HepG2 (cell line): ENCODE results near the gene KCNQ2.

Experiments used
- CEBPZ ChIP-seq: IDR thresholded peaks from 2 replicates; pipeline ENCODE4 v1.6.1; 2012; ENCODE audit warnings: low read length, improper control_type of control experiment
- CTCF ChIP-seq: sonication (generic); formaldehyde crosslinking; IDR thresholded peaks from 2 replicates; pipeline ENCODE4 v1.5.0; 2020; ENCODE audit warnings: mild to moderate bottlenecking, missing genetic modification reagents, moderate library complexity
- EZH2 ChIP-seq: conservative IDR thresholded peaks from 2 replicates; pipeline ENCODE4 v1.6.1; 2012; ENCODE audit warnings: mild to moderate bottlenecking, low read depth, low read length, moderate library complexity
- HDAC6 ChIP-seq: fragments of 200-600 bp; sonication (generic); IDR thresholded peaks from 2 replicates; pipeline ENCODE4 v1.7.0; 2017; ENCODE audit warnings: mild to moderate bottlenecking, antibody characterized with exemption, low read length, low read depth
- POLR2AphosphoS2 ChIP-seq: IDR thresholded peaks from 2 replicates; pipeline ENCODE4 v1.6.1; 2011; ENCODE audit warnings: low read depth, low read length, improper control_type of control experiment
- PTBP1 ChIP-seq: fragments of 200-400 bp; formaldehyde crosslinking; IDR thresholded peaks from 2 replicates; pipeline ENCODE4 v1.6.1; 2018; ENCODE audit warnings: low read length, low read depth; ENCODE audit not compliant: poor library complexity, severe bottlenecking
- RELA ChIP-seq: sonication (generic); formaldehyde crosslinking; IDR thresholded peaks from 2 replicates; pipeline ENCODE4 v1.4.0; 2020; ENCODE audit warnings: missing genetic modification reagents
- SMC3 ChIP-seq: IDR thresholded peaks from 2 replicates; pipeline ENCODE4 v1.6.1; 2011; ENCODE audit warnings: low read length, improper control_type of control experiment
- USF2 ChIP-seq, 2 experiments: sonication (generic) in 1 of 2; formaldehyde crosslinking in 1 of 2; IDR thresholded peaks; 2 replicates each; pipeline versions ENCODE4 v1.5.1 to v1.6.1; 2011 to 2020; ENCODE audit warnings: borderline replicate concordance in 1 of 2, low read depth in 1 of 2, low read length in 1 of 2, mild to moderate bottlenecking in 1 of 2, missing genetic modification reagents in 1 of 2, moderate library complexity in 1 of 2
- ZNF30 ChIP-seq: sonication (generic); formaldehyde crosslinking; IDR thresholded peaks from 2 replicates; pipeline ENCODE4 v1.5.0; 2020; ENCODE audit warnings: mild to moderate bottlenecking, missing genetic modification reagents

GRCh38 chr20:63382551-63383300, 89.7 kb downstream of the KCNQ2 start:
- TF ChIP-seq ZNF30 (CRISPR knock-in tag) (no peak), PTBP1 (no peak), CEBPZ (no peak), USF2 (IDR thresholded peaks at IDR 0.05; ENCODE audit: low read depth, low read length) (no peak), USF2 (CRISPR knock-in tag; IDR thresholded peaks at IDR 0.05; ENCODE audit: borderline replicate concordance) (no peak), RELA (CRISPR knock-in tag) (no peak), EZH2 (no peak), POLR2AphosphoS2 (no peak), SMC3 (no peak), HDAC6 (no peak), CTCF (0 out of 2 replicates have a peak, but pooled peaks have one; percentile 2)
